H1 (cell line): ENCODE results near the gene CAPN15. TPM values are rescaled to one million over a fixed set of nuclear protein-coding genes. Genes with fewer than 3 reads are reported as not detected.

Source experiments
- CTCF ChIA-PET: fragments of 300-600 bp; sonication (Branson Sonifier 250); formaldehyde crosslinking; loops from one replicate; lab custom pipeline; 2021; ENCODE audit not compliant: partially characterized antibody; lab: Charles Lee
- POLR2A ChIA-PET: fragments of 300-600 bp; sonication (Branson Sonifier 250); formaldehyde crosslinking; loops from one replicate; lab custom pipeline; 2021; ENCODE audit warnings: inconsistent platforms; ENCODE audit not compliant: partially characterized antibody; lab: Charles Lee
- DNase-seq, 2 experiments: peaks; one replicate each; pipeline versions ENCODE4 v3.0.0 to v3.0.0-alpha.2; 2010 to 2022; ENCODE audit warnings: low spot score in 2 of 2, low read depth in 1 of 2, mixed read lengths in 1 of 2
- FAIRE-seq: peaks from 2 replicates; lab custom pipeline; 2011; peaks lifted over from hg19 to GRCh38; lab: Jason Lieb, UNC
- H2AFZ ChIP-seq: 2 replicates; pipeline ENCODE4 v1.8.1; 2012; ENCODE audit warnings: low read length, inconsistent platforms
- H2AK5ac ChIP-seq: 2 replicates; pipeline ENCODE4 v1.6.1; 2013; ENCODE audit warnings: low read depth, low read length
- H2BK120ac ChIP-seq: replicated peaks from 2 replicates; pipeline ENCODE3; 2013; ENCODE audit warnings: low read depth, low read length, inconsistent platforms
- H2BK12ac ChIP-seq: 2 replicates; pipeline ENCODE4 v1.6.1; 2013; ENCODE audit warnings: low read depth, low read length
- H2BK15ac ChIP-seq: 2 replicates; pipeline ENCODE4 v1.6.1; 2013; ENCODE audit warnings: low read length
- H2BK20ac ChIP-seq: 2 replicates; pipeline ENCODE4 v1.6.1; 2013; ENCODE audit warnings: low read length
- H2BK5ac ChIP-seq: 2 replicates; pipeline ENCODE4 v1.6.1; 2013; ENCODE audit warnings: low read depth, low read length
- H3K14ac ChIP-seq: 2 replicates; pipeline ENCODE4 v1.6.1; 2013; ENCODE audit warnings: inconsistent platforms; ENCODE audit not compliant: insufficient read length
- H3K18ac ChIP-seq: 2 replicates; pipeline ENCODE4 v1.6.1; 2013; ENCODE audit warnings: low read length; ENCODE audit errors: extremely low read depth
- H3K23ac ChIP-seq: 2 replicates; pipeline ENCODE4 v1.6.1; 2013; ENCODE audit warnings: inconsistent platforms; ENCODE audit not compliant: insufficient read length
- H3K23me2 ChIP-seq: 2 replicates; pipeline ENCODE4 v1.6.1; 2013; ENCODE audit warnings: low read depth, low read length
- H3K27ac ChIP-seq: 2 replicates; pipeline ENCODE4 v1.6.1; 2011; ENCODE audit warnings: low read depth, low read length, inconsistent platforms
- H3K27me3 ChIP-seq, 4 experiments: replicated peaks in 1 of 4; 1 replicate in 1 of 4; 2 replicates in 3 of 4; pipeline versions ENCODE4 v1.6.1 to v1.8.1; 2011 to 2013; ENCODE audit warnings: low read length in 3 of 4, mild to moderate bottlenecking in 3 of 4, inconsistent platforms in 2 of 4, mixed read lengths in 2 of 4, moderate library complexity in 1 of 4; ENCODE audit not compliant: control insufficient read depth in 3 of 4, insufficient read depth in 3 of 4; ENCODE audit errors: extremely low read depth in 1 of 4
- H3K36me3 ChIP-seq, 4 experiments: 2 replicates each; pipeline versions ENCODE4 v1.6.1 to v1.8.1; 2011 to 2013; ENCODE audit warnings: mild to moderate bottlenecking in 4 of 4, low read length in 3 of 4, moderate library complexity in 2 of 4, control low read depth in 1 of 4, inconsistent platforms in 1 of 4; ENCODE audit not compliant: insufficient read depth in 4 of 4, control insufficient read depth in 2 of 4
- H3K4ac ChIP-seq: replicated peaks from 2 replicates; pipeline ENCODE3; 2013; ENCODE audit warnings: low read length, low read depth, mixed read lengths, inconsistent platforms; ENCODE audit not compliant: insufficient read length
- H3K4me1 ChIP-seq, 4 experiments: replicated peaks in 1 of 4; 1 replicate in 1 of 4; 2 replicates in 3 of 4; pipeline versions ENCODE4 v1.6.1 to v1.8.1; 2011 to 2013; ENCODE audit warnings: low read length in 3 of 4, inconsistent platforms in 2 of 4, mixed read lengths in 1 of 4; ENCODE audit not compliant: insufficient read depth in 4 of 4, control insufficient read depth in 3 of 4
- H3K4me2 ChIP-seq, 2 experiments: 2 replicates each; pipeline versions ENCODE4 v1.6.1 to v1.8.1; 2011 to 2013; ENCODE audit warnings: low read depth in 2 of 2, low read length in 2 of 2, control low read depth in 1 of 2, inconsistent platforms in 1 of 2, mild to moderate bottlenecking in 1 of 2; ENCODE audit not compliant: insufficient read depth in 1 of 2
- H3K4me3 ChIP-seq, 4 experiments: fragments of 200-600, 300-600 bp in 1 of 4; sonication (generic), shearing (Covaris generic), sonication (Bioruptor Twin) in 1 of 4; 2 replicates each; pipeline versions ENCODE4 v1.5.1 to v1.8.1; 2011 to 2016; ENCODE audit warnings: low read length in 4 of 4, low read depth in 3 of 4, control low read depth in 2 of 4, inconsistent platforms in 2 of 4, mild to moderate bottlenecking in 2 of 4, mixed read lengths in 1 of 4, moderate library complexity in 1 of 4; ENCODE audit not compliant: insufficient read depth in 2 of 4; ENCODE audit errors: extremely low read depth in 1 of 4
- H3K56ac ChIP-seq: replicated peaks from 2 replicates; pipeline ENCODE3; 2013; ENCODE audit warnings: low read depth, mild to moderate bottlenecking, mixed read lengths, low read length, inconsistent platforms; ENCODE audit not compliant: insufficient read length
- H3K79me1 ChIP-seq: 2 replicates; pipeline ENCODE4 v1.6.1; 2013; ENCODE audit warnings: low read depth, low read length, control low read depth
- H3K79me2 ChIP-seq, 2 experiments: 2 replicates each; pipeline versions ENCODE4 v1.6.1 to v1.8.1; 2012 to 2013; ENCODE audit warnings: low read length in 2 of 2, mild to moderate bottlenecking in 2 of 2, inconsistent platforms in 1 of 2; ENCODE audit not compliant: insufficient read depth in 2 of 2, control insufficient read depth in 1 of 2
- H3K9ac ChIP-seq, 4 experiments: replicated peaks in 1 of 4; 1 replicate in 1 of 4; 2 replicates in 3 of 4; pipeline versions ENCODE4 v1.6.1 to v1.8.1; 2011 to 2013; ENCODE audit warnings: low read depth in 3 of 4, low read length in 3 of 4, control low read depth in 2 of 4, mild to moderate bottlenecking in 2 of 4, moderate library complexity in 2 of 4, inconsistent platforms in 1 of 4; ENCODE audit errors: extremely low read depth in 1 of 4
- H3K9me3 ChIP-seq, 2 experiments: 2 replicates each; pipeline versions ENCODE4 v1.6.1 to v1.8.1; 2012 to 2013; ENCODE audit warnings: mild to moderate bottlenecking in 2 of 2, moderate library complexity in 2 of 2, control low read depth in 1 of 2, inconsistent platforms in 1 of 2, low read depth in 1 of 2, low read length in 1 of 2, mixed read lengths in 1 of 2; ENCODE audit not compliant: insufficient read depth in 2 of 2
- H4K20me1 ChIP-seq, 2 experiments: replicated peaks in 1 of 2; 2 replicates each; pipeline versions ENCODE3 to v1.8.1; 2011 to 2013; ENCODE audit warnings: inconsistent platforms in 2 of 2, low read length in 2 of 2, mild to moderate bottlenecking in 1 of 2; ENCODE audit not compliant: insufficient read depth in 2 of 2, control insufficient read depth in 1 of 2
- H4K5ac ChIP-seq: 2 replicates; pipeline ENCODE4 v1.6.1; 2013; ENCODE audit warnings: low read length, low read depth, mixed read lengths, inconsistent platforms; ENCODE audit not compliant: insufficient read length
- H4K8ac ChIP-seq: 2 replicates; pipeline ENCODE4 v1.8.0; 2013; ENCODE audit warnings: mild to moderate bottlenecking, moderate library complexity, low read length, inconsistent platforms; ENCODE audit not compliant: insufficient read depth; ENCODE audit errors: extremely low read depth
- H4K91ac ChIP-seq: replicated peaks from 2 replicates; pipeline ENCODE3; 2013; ENCODE audit warnings: low read length, mixed read lengths, inconsistent platforms; ENCODE audit not compliant: insufficient read length
- ASH2L ChIP-seq: fragments of 200-600, 300-600 bp; sonication (generic); IDR thresholded peaks from one replicate; pipeline ENCODE4 v1.7.1; 2017; ENCODE audit warnings: low read length
- EP300 ChIP-seq, 2 experiments: IDR thresholded peaks; 1 replicate in 1 of 2; 2 replicates in 1 of 2; pipeline ENCODE4 v1.6.1; 2011 to 2012; ENCODE audit warnings: low read depth in 2 of 2, low read length in 2 of 2, mild to moderate bottlenecking in 2 of 2, borderline replicate concordance in 1 of 2, inconsistent platforms in 1 of 2, moderate library complexity in 1 of 2
- JUND ChIP-seq: IDR thresholded peaks from 2 replicates; pipeline ENCODE4 v1.6.1; 2011; ENCODE audit warnings: mild to moderate bottlenecking, improper control_type of control experiment, low read length
- KDM4A ChIP-seq: IDR thresholded peaks from one replicate; pipeline ENCODE4 v1.7.1; 2012; ENCODE audit warnings: low read depth, mild to moderate bottlenecking, moderate library complexity, low read length, inconsistent platforms; ENCODE audit not compliant: severe bottlenecking
- NANOG ChIP-seq: IDR thresholded peaks from 2 replicates; pipeline ENCODE4 v1.6.1; 2011; ENCODE audit warnings: low read length, low read depth, mild to moderate bottlenecking, inconsistent platforms; ENCODE audit not compliant: insufficient read depth, poor library complexity, severe bottlenecking
- PHF8 ChIP-seq: fragments of 200-600 bp; sonication (generic); conservative IDR thresholded peaks from 2 replicates; pipeline ENCODE4 v1.7.1; 2012; ENCODE audit warnings: low read depth, mild to moderate bottlenecking, inconsistent platforms, low read length, moderate library complexity
- SP2 ChIP-seq: IDR thresholded peaks from 2 replicates; pipeline ENCODE4 v1.6.1; 2012; ENCODE audit warnings: mild to moderate bottlenecking, low read length, inconsistent platforms
- SP4 ChIP-seq: IDR thresholded peaks from 2 replicates; pipeline ENCODE4 v1.6.1; 2012; ENCODE audit warnings: low read length, inconsistent platforms
- TAF1 ChIP-seq: IDR thresholded peaks from 2 replicates; pipeline ENCODE4 v1.6.1; 2011; ENCODE audit warnings: mild to moderate bottlenecking, low read depth, low read length
- TAF7 ChIP-seq: optimal IDR thresholded peaks from 2 replicates; pipeline ENCODE3; 2011; ENCODE audit warnings: low read depth, mild to moderate bottlenecking, inconsistent platforms, low read length, moderate library complexity, borderline replicate concordance
- YY1 ChIP-seq: IDR thresholded peaks from 2 replicates; pipeline ENCODE4 v1.6.1; 2011; ENCODE audit warnings: low read depth, mild to moderate bottlenecking, low read length
- WGBS, 2 experiments: shearing (Covaris generic) in 1 of 2; methylation state at CpG; one replicate each; pipeline versions ENCODE4 v1.1.6 to v1.1.7; 2013 to 2015; ENCODE audit warnings: low lambda C conversion rate in 2 of 2, mixed read lengths in 2 of 2, inconsistent platforms in 1 of 2, low coverage in 1 of 2, missing lambda C conversion rate in 1 of 2; ENCODE audit not compliant: insufficient replicate concordance in 2 of 2, insufficient coverage in 1 of 2, insufficient read length in 1 of 2; ENCODE audit errors: extremely low coverage in 1 of 2, missing lambda C conversion rate in 1 of 2; 5-methylcytosine and 5-hydroxymethylcytosine counted together
- polyA plus RNA-seq, 7 experiments: library from polyadenylated mRNA; depleted of rRNA in 3 of 7; stranded (reverse) in 5 of 7; unstranded in 2 of 7; fragments of >200 nt in 5 of 7; fragments of 200-250 nt in 2 of 7; gene quantifications; 1 replicate in 5 of 7; 2 replicates in 1 of 7; 4 replicates in 1 of 7; pipeline versions ENCODE4 v1.2.1 to v1.2.3, GENCODE V29; 2011 to 2013; ENCODE audit warnings: missing spikeins in 2 of 7, mixed read lengths in 2 of 7
- total RNA-seq: library from RNA; stranded (reverse); fragmentation: NEBNext Ultra II Directional; extraction: Animal tissue kit (Norgen Biotek cat#: 25700); gene quantifications from 2 replicates; pipeline ENCODE4 v1.2.1, GENCODE V29; 2021

CAPN15 gene
- total and polyA plus RNA-seq, 2 of the 8 experiments (the other 6 are each of a cell fraction or from before 2014, with no cell fraction given) = 38.9 to 76.9 TPM

DNA sequence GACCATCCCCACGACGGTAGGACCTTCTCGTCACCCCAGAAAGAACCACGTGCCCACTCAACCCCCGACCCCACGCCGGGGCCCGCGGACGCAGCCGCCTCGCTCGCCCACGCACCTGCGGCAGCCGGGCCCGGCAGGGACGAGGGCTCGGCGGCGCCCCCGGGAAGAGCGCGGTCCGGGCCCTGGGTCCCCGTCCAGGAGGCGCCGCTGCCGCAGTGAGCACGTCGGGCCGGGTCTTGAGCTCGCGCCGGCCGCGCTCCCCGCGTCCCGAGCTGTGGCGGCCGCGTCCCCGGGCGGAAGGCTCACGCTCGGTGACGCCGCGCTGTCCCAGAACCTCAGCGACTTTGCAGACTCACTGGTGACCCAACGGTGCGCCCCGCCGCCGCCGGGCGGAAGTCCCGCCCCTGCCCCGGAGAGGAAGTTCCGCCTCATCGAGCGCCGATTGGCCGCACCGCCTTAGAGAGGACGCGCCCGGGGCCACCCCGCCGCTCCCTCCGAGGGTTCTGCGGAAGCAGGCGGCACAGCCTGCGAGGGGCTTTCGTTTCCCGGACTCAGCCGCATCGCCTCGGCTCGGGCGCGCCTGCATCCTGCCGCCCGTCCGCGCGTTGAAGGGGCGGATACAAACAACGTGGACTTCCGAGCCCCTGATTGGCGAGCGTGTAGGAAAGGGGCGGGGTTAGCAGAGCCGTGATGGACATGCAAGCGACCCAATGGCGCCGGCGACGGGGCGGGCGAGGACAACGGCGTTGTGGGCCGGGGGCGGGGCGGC is 61.6 kb downstream of the CAPN15 start:
- H3K27ac ChIP-seq = peak overlapping the region; percentile 99
- peak overlapping the region; percentile 83 for H2BK120ac ChIP-seq
- peak overlapping the region; percentile 99 for H3K18ac ChIP-seq
- H2AFZ ChIP-seq = peak overlapping the region; percentile 56; the same call in 1 of the 2 replicates
- H3K4me3 ChIP-seq = peak overlapping the region; percentile 90 to 94 (median 91)
- no peak overlapping the region for H2BK20ac ChIP-seq
- peak; percentile 73 to 100 for DNase-seq
- H3K79me1 ChIP-seq = peaks cover 8% of the 10 kb centered on the region; the same call in 1 of the 2 replicates
- H3K9me3 ChIP-seq = no peaks in the 10 kb centered on the region
- H3K23ac ChIP-seq = no peak overlapping the region
- H4K91ac ChIP-seq = peak overlapping the region; percentile 98
- peaks cover 16 to 43% of the 10 kb centered on the region in 2 experiments for H4K20me1 ChIP-seq
- no peak for FAIRE-seq
- POLR2A ChIA-PET = interaction anchor here (0.9 to 2.3 kb wide), 15 partner anchors 9 to 101 kb away, joined by 3 to 9 read pairs (median 4); partner anchors contain the start of genes METTL26, STUB1, WDR24 and WDR90
- H2BK15ac ChIP-seq = peak overlapping the region; percentile 81; the same call in 1 of the 2 replicates
- H3K14ac ChIP-seq = no peak overlapping the region
- peak overlapping the region; percentile 78 to 81 for H3K4me2 ChIP-seq
- WGBS, 2 experiments = 1% methylated on average over 32 of the region's 107 CpGs; no CpG with 5 or more reads in 1 of the 2 experiments
- H3K4me1 ChIP-seq = peaks cover 0 to 19% (median 11%) of the 10 kb centered on the region in 4 experiments; a peak in 6 of 7 replicates
- H3K36me3 ChIP-seq = no peaks in the 10 kb centered on the region
- peak overlapping the region; percentile 75; the same call in 1 of the 2 replicates for H2BK12ac ChIP-seq
- CTCF ChIA-PET = interaction anchor here (0.7 to 4.3 kb wide), 4 partner anchors 9 to 33 kb away, joined by 3 to 30 read pairs (median 4); no protein-coding TSS in a partner anchor
- peaks cover 0 to 45% (median 29%) of the 10 kb centered on the region in 4 experiments; a peak in 5 of 7 replicates for H3K27me3 ChIP-seq
- H3K79me2 ChIP-seq = peaks cover 0 to 15% of the 10 kb centered on the region in 2 experiments; a peak in 2 of 4 replicates
- no peak overlapping the region; the same call in 1 of the 2 replicates for H2AK5ac ChIP-seq
- H4K8ac ChIP-seq = peak overlapping the region; percentile 100
- H3K9ac ChIP-seq = peak overlapping the region; percentile 89 to 95 (median 93)
- H2BK5ac ChIP-seq = peak overlapping the region; percentile 99
- peak overlapping the region; percentile 99 for H3K56ac ChIP-seq
- H3K23me2 ChIP-seq = peaks cover 9% of the 10 kb centered on the region
- H3K4ac ChIP-seq = peak overlapping the region; percentile 91
- H4K5ac ChIP-seq = peak overlapping the region; percentile 100
- peak; percentile 51 for TF ChIP-seq SP2
- TF ChIP-seq TAF7 = peak; percentile 76
- TF ChIP-seq SP4 = peak; percentile 74; the same call in 1 of the 2 replicates
- peak; percentile 73 for TF ChIP-seq KDM4A
- TF ChIP-seq EP300 (IDR thresholded peaks at IDR 0.05; ENCODE audit: borderline replicate concordance in 1 of 2, low read depth in 2 of 2, low read length in 2 of 2) = no peak
- TF ChIP-seq TAF1 = peak; percentile 75
- no peak for TF ChIP-seq NANOG
- TF ChIP-seq YY1 = no peak
- peak; percentile 75 for TF ChIP-seq PHF8
- no peak for TF ChIP-seq JUND
- peak; percentile 37 for TF ChIP-seq ASH2L
